IPS-NIHi7 (cell line): ENCODE measurements around the gene PBRM1.
"Not testable (repeated sequence)": the region's sequence is repeated elsewhere in the genome, so short reads cannot be mapped to it uniquely, and the experiment has no call there.

ENCODE experiments used
- DNase-seq: peaks from one replicate; pipeline ENCODE4 v3.0.0; 2012; ENCODE audit warnings: mixed read lengths; ENCODE audit errors: extremely low spot score

The PBRM1 gene

DNA sequence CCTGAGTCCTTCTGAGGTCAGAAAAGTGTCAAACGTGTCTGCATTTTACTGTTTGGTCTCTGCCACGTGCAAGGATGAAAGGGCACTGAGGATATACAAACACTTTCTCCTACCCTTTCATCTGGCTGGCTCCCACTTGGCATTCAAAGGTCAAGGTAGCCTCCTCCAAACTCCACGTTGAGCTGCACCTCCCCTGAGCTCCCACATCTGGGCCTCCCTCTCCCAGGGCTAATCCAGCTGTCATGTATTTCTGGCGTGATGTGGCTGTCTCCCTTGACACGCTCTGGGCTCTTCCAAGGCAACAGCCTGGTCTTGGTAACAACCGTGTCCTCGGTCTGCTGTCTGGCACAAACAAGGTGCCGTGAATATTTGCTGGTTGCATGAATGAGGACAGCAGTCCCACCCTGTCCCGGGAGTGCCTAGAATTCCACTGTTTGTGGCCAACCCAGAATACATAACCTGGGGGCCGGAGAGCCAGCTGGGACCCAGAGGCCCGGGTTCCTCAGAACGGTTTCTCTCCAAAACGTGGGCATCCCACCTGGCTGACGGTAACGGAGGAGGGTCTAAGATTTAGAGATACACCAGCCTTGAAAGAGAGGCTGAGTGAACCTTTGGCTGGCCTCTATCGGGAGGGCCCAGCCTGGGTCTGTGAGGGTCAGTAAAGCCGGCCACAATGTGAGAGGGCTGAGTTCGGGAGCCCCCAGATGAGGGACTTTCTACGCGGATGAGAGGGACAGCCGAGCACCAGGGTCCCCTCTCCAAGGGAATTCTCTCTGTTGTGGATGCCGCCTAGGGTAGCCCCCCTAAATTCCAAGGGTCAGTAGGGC is 19.1 kb upstream of the PBRM1 start:
- DNase-seq: peak; percentile 13

GRCh38 chr3:52703341-52703740 is 17.6 kb upstream of the PBRM1 start:
- DNase-seq: no peak

DNA sequence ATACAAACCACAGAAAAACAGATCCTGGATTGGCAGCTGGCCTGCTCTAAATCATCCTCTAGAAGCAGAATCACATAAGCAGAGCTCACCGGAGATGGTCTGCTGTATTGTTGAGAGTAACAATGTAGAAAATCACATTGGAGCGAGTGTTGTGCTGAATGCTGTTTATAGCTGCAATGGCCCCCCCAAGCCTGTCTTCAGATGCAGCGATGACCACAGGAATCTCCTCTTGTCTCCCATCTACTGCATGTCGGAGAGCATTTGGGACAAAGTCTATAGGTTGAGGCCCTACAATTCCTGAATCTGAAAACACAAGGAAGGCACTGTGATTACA is 11.9 kb upstream of the PBRM1 start:
- no peak for DNase-seq

DNA sequence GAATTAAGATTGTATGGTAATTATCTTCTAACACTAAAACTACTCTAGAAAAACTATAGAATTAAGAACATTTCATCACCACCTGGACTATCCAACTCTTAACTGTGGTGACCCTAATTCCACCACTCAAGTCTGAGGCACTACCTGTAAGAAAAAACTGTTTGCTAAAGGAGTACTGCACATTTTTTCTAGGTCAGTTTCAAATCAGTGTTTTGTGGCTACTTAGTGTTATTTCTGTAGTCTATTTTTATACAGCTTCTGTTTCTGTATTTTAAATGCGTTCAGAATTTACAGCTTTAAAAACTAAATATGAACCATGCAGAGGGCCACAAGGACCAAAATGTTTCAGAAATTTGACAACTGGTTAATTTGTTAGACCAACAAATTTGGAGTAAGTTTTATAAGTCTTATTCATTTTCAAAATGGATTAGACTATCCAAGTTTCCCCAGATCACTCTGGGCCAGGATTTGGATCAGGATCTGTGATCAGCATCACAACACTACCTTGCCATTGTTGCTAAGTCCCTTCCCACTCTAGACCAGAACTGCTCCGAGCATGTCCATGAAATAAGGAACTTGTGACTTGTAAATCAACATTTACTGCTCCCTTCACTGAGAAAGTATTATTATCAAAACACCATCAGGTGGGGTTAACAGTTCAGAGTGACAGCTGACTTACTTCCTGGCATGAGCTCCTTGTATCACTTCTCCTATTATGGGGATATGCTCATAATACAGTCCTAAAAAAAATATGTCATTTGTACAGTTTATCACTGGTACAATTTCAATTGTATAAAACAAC is 11.3 kb upstream of the PBRM1 start:
- DNase-seq: no peak

DNA sequence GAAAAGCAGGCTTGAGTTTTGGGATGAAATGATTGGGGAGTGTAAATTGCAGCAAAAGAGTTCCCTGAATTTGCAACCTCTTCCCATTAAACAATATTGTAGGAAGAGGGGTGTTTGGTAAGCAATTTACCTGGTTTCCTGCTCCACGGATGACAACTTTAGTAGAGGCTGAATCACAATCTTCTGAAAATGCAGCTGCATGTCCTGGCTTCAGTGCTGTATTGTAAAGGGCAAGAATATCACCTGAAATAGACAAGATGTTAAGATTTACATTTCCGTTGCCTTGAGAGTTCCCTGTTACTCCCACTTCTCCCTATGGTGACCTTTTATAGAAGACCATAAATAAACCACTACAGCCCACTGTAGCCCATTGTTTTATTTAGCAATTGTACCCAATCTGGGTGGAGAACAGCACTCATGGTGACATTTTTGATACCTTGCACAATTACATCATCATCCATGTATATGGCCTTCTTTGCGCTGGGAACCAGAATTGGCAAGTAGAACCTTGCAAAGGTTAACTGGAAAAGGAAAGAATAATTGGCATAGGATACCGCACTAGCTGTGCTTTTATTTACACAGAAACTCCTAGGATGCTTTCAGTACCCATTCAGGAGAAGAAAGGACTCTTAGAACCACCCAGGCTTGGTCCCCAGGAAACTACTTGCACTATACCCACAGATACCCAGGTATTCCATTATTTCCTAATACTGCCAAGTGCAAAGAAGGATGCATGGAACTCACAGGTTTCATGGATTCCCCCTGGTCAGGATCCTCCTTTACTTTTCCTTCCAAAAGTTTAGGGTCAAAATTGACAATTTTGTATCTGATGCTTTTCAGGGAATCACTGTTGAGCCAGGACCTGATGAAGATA is 10.3 kb upstream of the PBRM1 start:
- DNase-seq: no peak

DNA sequence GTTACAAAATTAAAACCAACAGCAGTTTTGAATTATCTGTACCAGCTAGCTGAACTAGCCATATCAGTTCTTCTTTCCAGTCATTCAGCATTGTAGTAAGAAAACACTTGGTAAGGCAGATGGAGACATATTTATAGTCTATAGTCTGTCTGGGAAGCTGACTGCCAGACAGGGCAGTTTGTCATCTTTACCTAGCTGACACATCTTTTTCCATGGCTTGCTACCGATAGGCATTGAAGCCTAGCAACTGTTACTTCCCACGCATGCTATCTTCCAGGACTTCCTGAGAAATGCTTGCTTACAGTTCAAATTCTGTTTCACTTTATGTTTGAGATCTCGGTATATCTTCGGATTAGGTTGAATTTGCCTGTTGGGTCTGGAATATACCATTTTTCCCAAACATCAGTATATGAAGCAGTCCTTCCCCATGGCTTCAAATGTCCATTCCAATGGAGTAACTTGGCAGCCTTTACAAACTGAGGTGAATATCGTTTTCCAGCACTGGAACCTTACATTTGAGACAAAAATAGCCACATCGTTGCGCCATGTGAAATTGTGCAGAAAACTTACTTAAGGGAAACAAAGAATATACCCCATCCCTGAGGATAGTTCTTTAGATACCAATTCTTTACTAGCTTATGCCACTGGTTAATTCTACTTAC is 8.9 kb upstream of the PBRM1 start:
- no peak for DNase-seq

DNA sequence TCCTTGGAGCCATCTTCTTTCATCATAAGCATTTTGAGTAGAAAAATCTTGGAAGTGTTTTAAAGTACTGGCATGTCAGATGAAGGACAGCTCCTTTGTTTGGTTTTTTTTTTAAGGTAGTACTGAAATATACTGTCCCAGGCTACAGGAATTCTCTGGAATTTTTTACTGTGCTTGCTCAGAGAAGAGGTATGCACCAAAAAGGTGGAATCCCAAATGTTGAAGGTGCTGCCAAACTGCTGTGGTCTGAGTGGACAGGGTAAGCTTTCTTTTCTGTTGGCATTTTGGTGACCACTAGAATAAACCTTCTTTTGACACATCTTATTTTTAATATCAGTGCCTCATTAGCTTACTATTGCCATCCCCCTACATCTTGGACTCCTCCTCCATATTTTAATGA is 7.4 kb upstream of the PBRM1 start:
- no peak for DNase-seq

- no peak for DNase-seq
Measured at GRCh38 chr3:52690560-52690959, 4.8 kb upstream of the PBRM1 start.

DNA sequence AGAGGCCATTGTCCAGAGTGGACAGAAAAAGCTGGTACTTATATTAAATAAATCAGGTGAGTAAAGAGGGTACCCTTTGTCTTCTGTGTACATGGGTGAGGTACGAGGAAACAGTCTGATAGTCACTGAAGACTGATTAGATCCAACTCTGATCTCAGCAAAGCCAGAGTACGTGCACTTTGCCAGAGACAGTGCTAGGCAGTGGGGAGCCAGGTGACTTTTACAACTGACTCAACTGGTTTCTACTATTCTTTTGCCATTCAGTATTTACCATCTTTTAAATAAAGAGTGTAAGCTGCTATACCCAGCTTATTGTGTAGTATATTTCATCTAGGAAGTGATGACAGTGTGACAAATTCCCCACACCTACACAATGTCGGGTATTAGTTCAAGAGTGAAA is 3.4 kb upstream of the PBRM1 start:
- no peak for DNase-seq

- DNase-seq: no peak
Measured at GRCh38 chr3:52688266-52688665, 2.6 kb upstream of the PBRM1 start.

DNA sequence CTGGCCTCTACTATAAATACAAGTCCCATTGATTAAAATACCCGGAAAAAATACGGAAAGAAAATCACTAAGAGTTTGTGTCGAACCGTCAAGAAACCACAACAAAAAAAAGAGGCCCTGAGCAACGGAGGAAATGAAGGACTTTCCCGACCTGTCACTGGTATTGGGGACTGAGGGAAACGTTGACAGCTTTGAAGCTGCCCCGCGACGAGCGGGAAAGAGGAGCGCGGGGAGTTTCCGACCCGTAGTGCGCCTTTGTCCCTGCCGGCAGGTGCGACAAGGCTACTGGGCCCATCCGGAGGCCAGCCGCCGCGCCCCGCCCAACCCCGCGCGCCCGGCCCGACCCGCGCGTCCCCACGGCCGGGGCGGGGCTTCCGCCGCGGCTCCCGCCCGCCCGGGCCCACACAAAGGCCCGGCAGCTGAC is 416 bp downstream of the PBRM1 start:
- DNase-seq: peak; percentile 94

GRCh38 chr3:52684184-52684583 is 1.5 kb downstream of the PBRM1 start:
- no peak for DNase-seq

DNA sequence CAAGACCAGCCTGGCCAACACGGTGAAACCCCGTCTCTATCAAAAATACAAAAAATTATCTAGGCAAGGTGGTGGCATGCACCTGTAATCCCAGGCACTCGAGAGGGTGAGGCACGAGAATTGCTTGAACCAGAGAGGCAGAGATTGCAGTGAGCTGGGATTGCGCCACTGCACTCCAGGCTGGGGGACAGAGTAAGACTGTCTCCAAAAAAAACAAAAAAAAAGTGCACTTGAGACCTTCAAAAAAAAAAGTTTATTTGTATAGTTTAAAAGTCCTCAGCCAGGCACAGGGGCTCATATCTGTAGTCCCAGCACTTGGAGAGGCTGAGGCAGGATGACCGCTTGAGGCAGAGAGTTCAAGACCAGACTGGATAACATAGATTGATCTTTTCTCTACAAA is 2.1 kb downstream of the PBRM1 start:
- DNase-seq: no peak

DNA sequence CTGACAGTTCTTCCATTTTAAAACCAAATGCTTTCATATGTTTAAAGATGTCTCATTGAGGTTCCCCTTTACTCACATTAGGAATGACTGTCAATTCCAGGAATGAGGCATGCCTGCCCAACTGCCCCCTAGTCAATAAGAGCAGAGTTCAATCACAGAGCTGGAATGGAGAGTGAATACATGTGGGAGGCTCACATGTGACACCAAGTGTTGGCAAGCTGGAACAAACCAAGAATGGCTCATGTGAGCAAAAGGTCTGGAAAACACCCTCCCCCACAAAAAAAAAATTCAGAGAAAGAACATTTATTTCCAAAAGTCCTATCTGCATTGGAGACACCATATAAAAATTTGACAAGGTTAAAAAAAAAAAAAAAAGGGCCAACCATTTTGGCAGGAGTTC is 3.7 kb downstream of the PBRM1 start:
- peak; percentile 28 for DNase-seq

- DNase-seq: no peak
Measured at GRCh38 chr3:52681596-52681995, 4.1 kb downstream of the PBRM1 start.

DNA sequence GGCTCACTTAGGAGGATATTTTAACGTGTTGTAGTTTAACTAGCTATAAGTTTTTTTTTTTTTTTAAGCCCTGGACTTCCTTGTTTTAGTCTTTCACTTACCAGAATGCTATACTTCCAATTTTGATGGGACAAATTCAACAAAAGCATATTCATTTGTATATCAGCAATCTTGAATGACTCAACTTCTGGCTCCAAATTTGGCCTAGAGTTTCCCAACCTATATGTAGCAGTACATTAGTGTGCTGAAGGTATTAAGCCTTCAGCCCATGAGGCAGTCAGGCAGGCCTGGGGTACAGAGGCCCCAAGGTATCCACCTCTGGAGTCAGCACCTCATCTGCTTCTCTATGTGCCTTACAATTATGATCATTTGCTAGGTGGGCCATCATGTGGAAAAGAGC is 5.9 kb downstream of the PBRM1 start:
- no peak for DNase-seq

GRCh38 chr3:52679199-52679538 is 6.5 kb downstream of the PBRM1 start:
- DNase-seq: no peak

- no peak for DNase-seq
Measured at GRCh38 chr3:52678265-52679198, 7.2 kb downstream of the PBRM1 start.

- not testable (repeated sequence) for DNase-seq
Measured at GRCh38 chr3:52676201-52676600, 9.5 kb downstream of the PBRM1 start.

DNA sequence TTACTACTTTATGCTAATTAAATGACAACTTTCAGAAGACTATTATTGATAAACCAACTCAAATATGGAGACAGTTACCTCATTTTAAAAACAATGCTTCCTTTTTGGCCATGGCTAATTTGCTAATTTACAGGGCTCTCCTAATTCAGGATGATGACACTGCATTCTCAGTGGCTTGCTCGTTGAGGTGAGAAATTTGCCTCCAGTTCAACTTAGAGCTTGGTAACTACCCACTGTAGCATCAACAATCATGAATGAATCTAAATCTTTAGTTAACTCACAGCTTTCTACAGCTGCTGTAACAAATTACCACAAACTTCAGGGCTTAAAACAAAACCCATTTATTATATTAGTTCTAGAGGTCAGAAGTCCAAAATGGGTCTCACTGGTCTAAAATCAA is 14.0 kb downstream of the PBRM1 start:
- no peak for DNase-seq
